B cell (primary cell): ENCODE data around the gene VHLL. TPM values are rescaled to one million over a fixed set of nuclear protein-coding genes. Genes with fewer than 3 reads are reported as not detected.

Source experiments
- ATAC-seq: fragments of 200-7000 bp; cut with Tn5 transposase; one replicate; pipeline ENCODE4 v1.10.0; 2021; ENCODE audit warnings: low read depth, mild to moderate bottlenecking, moderate number of reproducible peaks, moderate library complexity
- CTCF ChIA-PET: fragments of 350-600 bp; sonication (Branson Sonifier 250); formaldehyde crosslinking; loops from one replicate; lab custom pipeline; 2021; ENCODE audit warnings: antibody characterized with exemption, inconsistent platforms; lab: Charles Lee
- POLR2A ChIA-PET: fragments of 350-600 bp; sonication (Branson Sonifier 250); formaldehyde crosslinking; loops from one replicate; lab custom pipeline; 2021; ENCODE audit warnings: antibody characterized with exemption; lab: Charles Lee
- DNase-seq: peaks from one replicate; pipeline ENCODE4 v3.0.0; 2013
- H2AFZ ChIP-seq: 2 replicates; pipeline ENCODE4 v1.6.1; 2012; ENCODE audit warnings: mild to moderate bottlenecking, low read depth, low read length; ENCODE audit not compliant: insufficient read depth, poor library complexity, severe bottlenecking
- H3K27ac ChIP-seq, 2 donors: 1 replicate in 1 of 2; 2 replicates in 1 of 2; pipeline ENCODE4 v1.5.1; 2012 to 2013; ENCODE audit warnings: low read length in 2 of 2, mild to moderate bottlenecking in 2 of 2, moderate library complexity in 1 of 2
- H3K27me3 ChIP-seq, 4 experiments: fragments of 200-600 bp in 1 of 4; sonication (generic) in 1 of 4; replicated peaks in 1 of 4; 1 replicate in 2 of 4; 2 replicates in 2 of 4; pipeline versions ENCODE4 v1.6.1 to v1.7.0; 2013 to 2016; ENCODE audit warnings: low read length in 3 of 4, mild to moderate bottlenecking in 2 of 4, mixed read lengths in 1 of 4, moderate library complexity in 1 of 4; ENCODE audit not compliant: insufficient read depth in 4 of 4, control insufficient read depth in 3 of 4; ENCODE audit errors: control extremely low read depth in 1 of 4
- H3K36me3 ChIP-seq, 2 experiments: replicated peaks in 1 of 2; 1 replicate in 1 of 2; 2 replicates in 1 of 2; pipeline versions ENCODE4 v1.6.1 to v1.7.1; 2013; ENCODE audit warnings: low read length in 1 of 2; ENCODE audit not compliant: insufficient read depth in 2 of 2, control insufficient read depth in 1 of 2; ENCODE audit errors: control extremely low read depth in 1 of 2, extremely low read depth in 1 of 2
- H3K4me1 ChIP-seq, 2 donors: fragments of 200-600 bp in 1 of 2; sonication (generic) in 1 of 2; 1 replicate in 1 of 2; 2 replicates in 1 of 2; pipeline versions ENCODE4 v1.5.1 to v1.6.1; 2013 to 2017; ENCODE audit warnings: low read length in 2 of 2; ENCODE audit not compliant: control insufficient read depth in 2 of 2, insufficient read depth in 2 of 2
- H3K4me2 ChIP-seq: replicated peaks from 2 replicates; pipeline ENCODE3; 2012; ENCODE audit warnings: mild to moderate bottlenecking, low read depth, low read length; ENCODE audit not compliant: poor library complexity, severe bottlenecking
- H3K4me3 ChIP-seq, 5 experiments: fragments of 200-600 bp in 1 of 5; sonication (generic) in 1 of 5; 1 replicate in 3 of 5; 2 replicates in 2 of 5; pipeline versions ENCODE4 v1.5.1 to v1.7.0; 2011 to 2016; ENCODE audit warnings: low read length in 4 of 5, mild to moderate bottlenecking in 4 of 5, low read depth in 2 of 5, control low read depth in 1 of 5, moderate library complexity in 1 of 5; ENCODE audit not compliant: insufficient read depth in 1 of 5; ENCODE audit errors: control extremely low read depth in 1 of 5, extremely low read depth in 1 of 5
- H3K79me2 ChIP-seq: fragments of 200-600 bp; sonication (generic); one replicate; pipeline ENCODE4 v1.6.0; 2016; ENCODE audit warnings: low read length; ENCODE audit not compliant: control insufficient read depth, insufficient read depth
- H3K9ac ChIP-seq: fragments of 200-600 bp; sonication (generic); 2 replicates; pipeline ENCODE4 v1.6.1; 2017; ENCODE audit warnings: mild to moderate bottlenecking, low read length, moderate library complexity
- H3K9me3 ChIP-seq, 3 donors: one replicate each; pipeline versions ENCODE4 v1.6.1 to v1.7.1; 2013; ENCODE audit warnings: low read length in 2 of 3; ENCODE audit not compliant: control insufficient read depth in 2 of 3, insufficient read depth in 1 of 3; ENCODE audit errors: control extremely low read depth in 1 of 3
- H4K20me1 ChIP-seq: 2 replicates; pipeline ENCODE4 v1.6.0; 2012; ENCODE audit warnings: mild to moderate bottlenecking, low read length; ENCODE audit not compliant: insufficient read depth, control insufficient read depth, poor library complexity, severe bottlenecking
- H3K27ac Mint-ChIP-seq: one replicate; pipeline ENCODE4 v1.8.0; 2021; ENCODE audit warnings: mixed read lengths
- H3K27me3 Mint-ChIP-seq: one replicate; pipeline ENCODE4 v1.8.0; 2021; ENCODE audit warnings: mixed read lengths
- H3K4me1 Mint-ChIP-seq: one replicate; pipeline ENCODE4 v1.8.0; 2021; ENCODE audit warnings: mixed read lengths
- H3K4me3 Mint-ChIP-seq: one replicate; pipeline ENCODE4 v1.8.0; 2021; ENCODE audit warnings: mixed read lengths
- H3K9me3 Mint-ChIP-seq: one replicate; pipeline ENCODE4 v1.8.0; 2022; ENCODE audit warnings: mixed read lengths; ENCODE audit not compliant: insufficient read depth
- CTCF ChIP-seq: fragments of 200-600 bp; IDR thresholded peaks from one replicate; pipeline ENCODE4 v1.8.0; 2022; ENCODE audit warnings: antibody characterized with exemption, mild to moderate bottlenecking
- EZH2 ChIP-seq: IDR thresholded peaks from 2 replicates; pipeline ENCODE4 v1.6.1; 2012; ENCODE audit warnings: borderline replicate concordance, low read depth, mild to moderate bottlenecking, moderate library complexity, low read length; ENCODE audit not compliant: insufficient read depth, poor library complexity, severe bottlenecking
- WGBS: methylation state at CpG from one replicate; pipeline ENCODE4 v1.1.5; 2013; ENCODE audit warnings: missing lambda C conversion rate; ENCODE audit not compliant: insufficient coverage; 5-methylcytosine and 5-hydroxymethylcytosine counted together
- intact Hi-C: fragments of 100-400 bp; cut with micrococcal nuclease; formaldehyde crosslinking; loops from one replicate; pipeline ENCODE4 v1.10.0; 2022
- polyA plus RNA-seq: library from polyadenylated mRNA; depleted of rRNA; stranded (reverse); fragments of >200 nt; gene quantifications from 2 replicates; pipeline ENCODE4 v1.2.3, GENCODE V29; 2012
- total RNA-seq, 2 donors: library from RNA; stranded (reverse); fragments of 120-200 nt in 1 of 2; gene quantifications; 1 replicate in 1 of 2; 2 replicates in 1 of 2; pipeline versions ENCODE4 v1.2.3 to v1.2.4, GENCODE V29; 2013 to 2022

The VHLL gene
- total and polyA plus RNA-seq, 2 donors (not counting 1 experiment from before 2014, with no cell fraction given) = 0.36 TPM; not detected in 1

- intact Hi-C loops = loop anchor here (5.0 kb wide), 1 partner anchor 1954 kb away; the partner anchor contains the start of gene ATP8B2
- peak overlapping the region in 4 of 5 experiments; percentile 74 to 96 (median 84) for H3K4me3 ChIP-seq
Measured at GRCh38 chr1:156281281-156281680, 17.8 kb downstream of the VHLL start.

More at GRCh38 chr1:156281281-156281680, 17.8 kb downstream of the VHLL start:
- Histone ChIP-seq H2AFZ (peak overlapping the region; percentile 86), H3K4me1 (peaks cover 20 to 28% of the 10 kb centered on the region in 2 donors), H3K27me3 (no peaks in the 10 kb centered on the region), H3K9me3 (no peaks in the 10 kb centered on the region), H3K79me2 (peaks cover 63% of the 10 kb centered on the region), H3K36me3 (peaks cover 0 to 32% of the 10 kb centered on the region in 2 experiments), H3K4me2 (peak overlapping the region; percentile 80), H3K9ac (peak overlapping the region; percentile 91), H4K20me1 (peaks cover 24% of the 10 kb centered on the region), H3K27ac (peak overlapping the region in 1 of 2 donors; percentile 89)
- POLR2A ChIA-PET = interaction anchor here (0.6 to 2.8 kb wide), 3 partner anchors 9 to 117 kb away, joined by 5 to 9 read pairs (median 5); partner anchors contain the start of gene PMF1
- Mint-ChIP-seq H3K27ac (peak overlapping the region; percentile 74), H3K4me3 (peak overlapping the region; percentile 98), H3K27me3 (no peaks in the 10 kb centered on the region), H3K4me1 (peaks cover 39% of the 10 kb centered on the region), H3K9me3 (no peaks in the 10 kb centered on the region)
- no peak for TF ChIP-seq CTCF
- TF ChIP-seq EZH2 = no peak
- CTCF ChIA-PET = interaction anchor here (1.1 to 1.5 kb wide), 3 partner anchors 10 to 228 kb away, joined by 3 to 5 read pairs (median 4); partner anchors contain the start of gene UBQLN4
- ATAC-seq (no peak), DNase-seq (peak; percentile 42)
- WGBS = 34% methylated on average over 8 of the region's 8 CpGs
